Activated CD8-positive, alpha-beta memory T cell treated with anti-CD3 and anti-CD28 coated beads for 24 hours (primary cell): ENCODE results near the gene EBF3.
A peak's percentile ranks its signal among the peaks of the same experiment; 100 is the strongest.

Experiments used
- DNase-seq: peaks from one replicate; pipeline ENCODE4 v3.0.0-alpha.2; 2020

EBF3 gene

DNA sequence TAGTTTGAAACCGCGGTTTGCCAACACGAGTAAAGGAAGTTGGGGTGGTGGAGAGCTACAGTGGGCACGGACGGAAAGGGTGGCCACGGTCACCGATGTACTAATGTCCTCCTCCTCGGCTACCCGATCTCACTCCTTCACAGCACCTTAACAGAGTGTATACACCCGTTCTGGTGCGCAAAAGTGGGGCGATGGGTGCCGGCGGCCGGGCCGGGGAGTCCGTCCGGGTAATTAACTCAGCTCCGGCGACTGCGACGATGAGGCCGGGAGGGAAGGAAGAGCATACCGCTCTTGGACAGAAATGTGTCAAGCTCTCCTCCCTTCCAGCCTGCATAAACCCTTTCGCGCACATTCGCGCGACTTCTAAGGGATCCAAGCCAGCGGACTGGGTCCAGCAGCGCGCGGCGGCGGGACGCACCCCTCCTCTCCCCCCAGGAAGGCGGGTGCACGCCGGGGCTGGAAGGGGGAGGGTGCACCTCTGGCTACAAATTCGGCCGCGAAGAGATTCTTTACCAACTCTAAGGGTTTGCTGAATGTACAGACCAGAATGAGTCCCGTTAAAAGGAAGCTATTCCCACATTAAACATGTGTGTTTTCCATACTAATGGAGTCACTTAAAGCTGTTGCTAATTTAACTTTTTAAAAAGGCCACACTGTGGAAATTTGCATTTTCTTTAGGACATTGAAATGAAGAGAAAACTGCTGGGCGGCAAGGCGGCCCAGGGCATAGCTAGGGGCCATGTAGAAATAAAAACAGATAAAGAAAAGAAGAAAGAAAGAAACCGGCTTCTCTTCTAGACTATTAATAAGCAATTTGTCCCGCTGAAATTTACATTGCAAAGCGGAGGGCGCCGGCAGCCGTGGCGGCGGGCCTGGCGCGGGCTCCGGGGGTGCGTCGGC, 6.6 kb upstream of the EBF3 start:
- DNase-seq = peak; percentile 54

DNA sequence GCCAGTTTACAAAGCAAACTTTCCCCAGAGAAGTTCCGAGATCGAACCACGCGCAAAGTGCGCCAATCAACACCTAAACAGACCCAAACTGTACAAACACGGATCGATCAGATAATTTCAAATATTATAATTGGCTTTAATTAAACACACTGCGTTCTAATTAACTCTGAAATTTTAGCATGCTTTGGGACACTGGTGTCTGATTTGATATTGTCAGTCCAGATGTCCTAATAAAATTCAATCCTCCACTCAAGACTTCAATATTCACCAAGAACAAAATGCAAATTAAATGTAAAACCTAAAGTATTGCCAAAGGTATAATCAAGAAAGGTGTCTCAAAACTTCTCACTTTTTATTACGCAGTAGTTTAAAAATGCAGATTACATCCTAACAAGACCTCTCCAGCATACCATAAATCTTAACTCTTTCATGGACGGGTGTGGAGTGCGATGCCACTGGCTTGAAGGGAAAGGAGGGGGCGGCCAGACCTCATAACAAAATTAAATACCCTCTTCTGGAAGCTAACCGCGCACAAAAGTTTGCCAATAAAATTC, 5.9 kb upstream of the EBF3 start:
- DNase-seq = no peak

DNA sequence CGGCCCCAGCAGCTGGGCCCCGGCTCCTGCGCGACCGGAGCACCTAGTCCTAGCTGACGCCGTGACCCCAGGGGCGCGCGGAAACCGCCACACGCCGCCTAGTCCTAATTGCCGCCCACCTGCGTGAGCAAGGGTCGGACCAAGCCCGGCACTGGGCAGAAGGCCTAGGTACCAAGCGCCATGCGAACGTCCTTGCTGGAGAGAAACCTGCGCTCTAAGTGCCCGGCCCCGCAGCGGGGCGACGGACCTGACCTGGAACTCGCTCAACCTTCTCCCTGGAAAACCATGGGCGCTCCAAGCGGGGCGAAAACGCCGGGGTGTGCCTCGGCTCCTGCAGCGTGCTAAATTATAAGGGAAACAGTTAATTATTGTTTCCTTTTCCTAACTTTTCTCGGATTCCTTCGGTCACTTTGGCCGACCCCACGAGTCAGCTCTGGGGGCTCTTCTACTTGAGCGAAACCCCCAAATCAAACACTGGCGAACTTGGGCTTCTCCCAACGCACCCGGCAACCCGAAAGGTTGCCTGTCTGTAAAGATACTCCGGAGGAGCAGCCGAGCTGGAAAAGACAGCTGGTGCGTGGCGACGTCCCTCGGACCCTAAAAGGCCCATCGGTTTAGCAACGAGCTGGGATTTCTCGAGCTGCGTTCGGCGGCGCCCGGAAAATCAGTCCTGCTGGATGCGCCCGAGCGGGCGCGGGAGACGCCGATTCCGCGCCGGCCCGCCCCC, 5.3 kb upstream of the EBF3 start:
- DNase-seq = peak; percentile 50

DNA sequence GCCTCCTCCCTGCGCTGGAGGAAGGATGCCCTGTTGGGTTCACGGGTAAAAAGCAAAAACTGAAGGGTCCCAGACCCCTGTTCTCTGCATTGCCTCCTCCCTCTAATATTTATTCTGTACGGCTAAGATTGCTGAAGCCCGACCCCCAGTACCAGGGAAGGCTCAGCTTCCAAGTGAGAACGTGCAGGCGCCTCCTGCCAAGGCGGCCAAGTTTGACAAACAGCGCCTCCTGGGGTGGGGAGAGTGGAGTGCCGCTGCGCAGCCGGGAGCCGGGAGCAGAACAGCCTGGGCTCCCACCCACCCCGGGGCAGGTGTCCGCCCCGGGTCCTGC, 4.7 kb upstream of the EBF3 start:
- DNase-seq = peak; percentile 72

DNA sequence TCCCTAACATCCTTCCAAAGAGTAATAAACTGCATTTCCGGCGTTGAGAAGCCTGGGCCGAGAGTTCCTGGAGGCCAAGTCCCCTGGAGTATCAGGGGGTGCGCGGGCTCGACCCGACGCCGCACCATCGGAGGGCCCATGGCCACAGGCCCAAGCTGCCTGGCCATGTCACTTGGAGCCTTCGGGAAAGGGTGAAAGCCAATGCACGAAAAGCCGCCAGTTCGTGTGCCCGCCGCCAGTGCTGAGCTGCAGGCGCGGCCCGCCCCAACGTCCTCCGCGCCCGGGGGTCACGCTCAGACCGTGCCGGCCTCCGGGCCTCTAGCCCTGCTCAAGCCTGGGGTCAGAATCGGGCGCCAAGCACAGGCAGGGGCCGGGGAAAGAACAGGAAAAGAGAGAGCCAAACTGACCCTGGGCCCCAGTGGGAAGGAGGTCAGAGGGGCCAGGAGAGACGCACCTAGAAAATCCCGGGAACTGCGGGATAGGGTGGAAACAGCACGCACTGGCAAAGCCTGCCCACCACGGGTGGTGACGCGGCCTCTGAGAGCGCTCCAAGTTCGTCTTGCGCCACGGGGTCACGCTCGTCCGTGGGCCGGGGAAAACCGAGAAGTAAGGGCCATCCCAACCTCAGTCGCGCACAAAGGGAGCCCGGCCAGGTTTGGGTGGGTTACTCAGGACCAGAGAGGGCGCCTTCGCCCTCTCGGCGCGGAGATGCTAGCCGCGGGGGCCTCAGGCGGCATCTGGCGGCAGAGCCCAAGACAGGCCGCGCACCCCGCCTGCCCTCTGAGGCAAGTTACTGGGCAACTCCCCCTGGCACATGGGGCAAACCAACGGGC, 4.2 kb upstream of the EBF3 start:
- no peak for DNase-seq

DNA sequence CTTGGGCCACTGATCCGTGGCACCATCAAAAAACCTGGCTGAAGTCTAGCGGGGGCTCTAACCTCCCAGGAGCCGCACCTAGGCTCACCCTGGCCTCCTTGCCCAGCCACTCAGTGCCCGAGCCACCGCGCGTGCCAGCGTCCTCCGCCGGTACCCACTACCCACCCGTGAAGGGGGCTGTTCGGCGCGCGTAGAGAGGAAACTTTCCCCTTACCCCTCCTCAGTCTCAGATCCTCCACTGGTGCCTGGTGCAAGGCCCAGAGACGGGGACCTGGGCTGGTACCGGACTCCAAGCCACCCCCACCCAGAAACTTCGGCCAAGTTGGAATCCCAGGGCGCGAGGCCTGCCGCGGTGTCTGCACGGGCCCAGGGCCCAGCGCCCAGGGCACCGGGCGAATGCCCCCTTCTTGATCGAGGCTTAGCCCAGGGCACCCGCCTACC, 3.5 kb upstream of the EBF3 start:
- DNase-seq = no peak

- no peak for DNase-seq
Observed at GRCh38 chr10:129966889-129967578, 3.0 kb upstream of the EBF3 start.

- DNase-seq = no peak
Observed at GRCh38 chr10:129966370-129966888, 2.4 kb upstream of the EBF3 start.

- DNase-seq = no peak
Observed at GRCh38 chr10:129965959-129966358, 1.9 kb upstream of the EBF3 start.

DNA sequence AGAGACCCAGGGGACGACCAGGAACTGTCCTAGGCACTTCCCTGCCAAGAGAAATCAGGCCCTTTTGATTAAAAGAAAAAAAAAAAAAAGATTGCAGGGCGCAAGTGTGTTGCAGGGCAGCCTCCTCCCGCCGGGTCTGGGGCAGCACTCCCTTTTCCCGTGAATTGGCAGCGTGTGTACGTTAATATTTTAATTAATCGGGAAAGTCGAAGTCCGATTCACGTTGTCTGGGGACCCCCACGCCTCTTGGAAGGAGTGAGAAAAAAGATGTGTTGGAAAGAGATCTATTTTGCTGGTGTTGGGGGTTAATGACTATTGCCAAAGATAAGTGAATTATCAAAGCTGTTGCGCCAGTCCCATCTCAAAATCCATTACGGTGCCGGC, 1.3 kb upstream of the EBF3 start:
- DNase-seq = no peak

- peak; percentile 56 for DNase-seq
Observed at GRCh38 chr10:129964611-129965424, 744 bp upstream of the EBF3 start.

GRCh38 chr10:129962872-129963640, 1.0 kb downstream of the EBF3 start:
- DNase-seq = peak; percentile 56

DNA sequence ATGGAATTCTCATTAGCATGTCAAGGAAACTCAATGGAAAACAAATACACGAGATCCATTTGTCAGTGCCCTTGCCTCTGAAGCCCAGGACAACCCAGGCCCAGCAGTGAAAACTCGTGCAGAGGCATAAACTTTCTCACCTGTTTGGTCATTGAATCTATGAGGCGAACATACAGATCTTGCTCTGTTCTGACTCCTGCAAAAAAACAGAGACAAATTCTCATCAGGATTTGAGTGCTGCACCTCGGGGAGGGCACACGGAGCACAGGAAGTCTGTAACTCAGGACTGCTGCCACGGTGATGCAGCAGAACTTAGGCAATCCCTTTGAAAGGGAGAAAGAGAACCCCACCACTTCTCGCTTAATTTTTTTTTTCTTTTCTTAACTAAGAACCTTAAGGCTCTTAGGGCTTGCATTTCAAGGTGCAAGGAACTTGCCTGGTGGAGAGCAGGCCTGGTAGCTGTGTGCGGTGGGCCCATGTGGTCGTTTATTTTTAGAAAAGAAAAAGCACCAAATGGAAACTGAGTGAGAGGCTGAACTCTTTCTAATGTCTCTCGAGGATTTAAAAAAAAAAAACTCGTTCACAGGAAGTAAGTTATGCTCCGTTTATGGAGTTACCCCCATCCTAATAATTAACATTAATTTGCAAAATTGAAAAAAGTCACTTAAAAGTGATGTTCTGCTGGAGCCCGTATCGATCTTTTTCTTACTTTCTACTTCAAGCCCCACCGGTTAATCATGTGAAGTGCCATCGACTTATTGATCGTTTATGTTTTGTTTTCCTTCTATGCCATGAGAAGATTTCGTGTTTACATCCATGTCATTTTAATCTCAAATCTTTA, 1.8 kb downstream of the EBF3 start:
- peak; percentile 51 for DNase-seq

GRCh38 chr10:129961157-129961701, 2.8 kb downstream of the EBF3 start:
- DNase-seq = no peak

- no peak for DNase-seq
Observed at GRCh38 chr10:129960481-129961156, 3.5 kb downstream of the EBF3 start.

- DNase-seq = no peak
Observed at GRCh38 chr10:129959544-129960480, 4.3 kb downstream of the EBF3 start.
